ENCODE data around the gene FEM1A. TPM values are rescaled to one million over a fixed set of nuclear protein-coding genes. Genes with fewer than 3 reads are reported as not detected.

The FEM1A gene
- total RNA-seq, 1 experiment from 2014 or later = 13.4 TPM

DNA sequence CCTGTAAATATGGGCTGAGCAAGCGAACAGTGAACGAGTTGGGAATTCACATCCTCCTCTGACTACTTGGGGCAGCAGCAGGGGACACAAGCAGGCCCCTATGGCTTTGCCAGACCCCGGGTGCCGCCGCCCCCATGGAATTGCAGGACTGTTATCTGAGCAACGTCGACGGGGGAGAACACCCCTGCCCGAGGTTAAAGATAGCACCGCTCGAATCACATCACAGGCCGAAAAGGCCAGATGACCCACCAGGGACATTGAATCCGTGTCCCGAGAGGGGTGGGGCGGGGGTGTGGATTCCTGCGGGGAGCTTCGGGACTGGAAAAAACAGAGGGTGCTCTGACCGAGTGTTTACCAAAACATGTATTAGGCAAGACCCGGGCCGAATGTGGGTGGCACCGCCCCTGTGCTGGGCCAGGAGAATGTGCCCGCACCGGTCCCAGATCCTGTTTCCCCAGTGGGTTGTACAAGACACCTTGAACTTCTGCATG, 9.1 kb downstream of the FEM1A start:
- ChIA-PET POLR2A (no interaction called here), CTCF (interaction anchor here (1.5 to 2.2 kb wide), 2 partner anchors 9 kb away, joined by 5 to 12 read pairs; partner anchors contain the start of gene FEM1A)
- intact Hi-C loops (cut with micrococcal nuclease; ENCODE audit: unreplicated experiment) = loop anchor here (1.0 to 5.0 kb wide), 2 partner anchors 9 to 233 kb away; partner anchors contain the start of gene FEM1A
- no peaks in the 10 kb centered on the region; the same call in 1 of the 2 replicates for H3K36me3 ChIP-seq (ENCODE audit: control insufficient read depth, insufficient read depth, low read length)
- H3K9me3 Mint-ChIP-seq (ENCODE audit: unreplicated experiment) = no peaks in the 10 kb centered on the region
- H3K27me3 Mint-ChIP-seq (ENCODE audit: insufficient read depth, unreplicated experiment) = no peaks in the 10 kb centered on the region
- H3K4me3 ChIP-seq (ENCODE audit: low read depth, low read length) = no peak overlapping the region
- H3K4me1 ChIP-seq = peaks cover 6% of the 10 kb centered on the region; the same call in 1 of the 2 replicates
- H3K4me1 Mint-ChIP-seq (ENCODE audit: low read depth, unreplicated experiment) = no peaks in the 10 kb centered on the region
- H3K36me3 Mint-ChIP-seq (ENCODE audit: insufficient read depth, unreplicated experiment) = peaks cover 15% of the 10 kb centered on the region
- no peaks in the 10 kb centered on the region for H3K9me3 ChIP-seq
- TF ChIP-seq, protein P1, sequence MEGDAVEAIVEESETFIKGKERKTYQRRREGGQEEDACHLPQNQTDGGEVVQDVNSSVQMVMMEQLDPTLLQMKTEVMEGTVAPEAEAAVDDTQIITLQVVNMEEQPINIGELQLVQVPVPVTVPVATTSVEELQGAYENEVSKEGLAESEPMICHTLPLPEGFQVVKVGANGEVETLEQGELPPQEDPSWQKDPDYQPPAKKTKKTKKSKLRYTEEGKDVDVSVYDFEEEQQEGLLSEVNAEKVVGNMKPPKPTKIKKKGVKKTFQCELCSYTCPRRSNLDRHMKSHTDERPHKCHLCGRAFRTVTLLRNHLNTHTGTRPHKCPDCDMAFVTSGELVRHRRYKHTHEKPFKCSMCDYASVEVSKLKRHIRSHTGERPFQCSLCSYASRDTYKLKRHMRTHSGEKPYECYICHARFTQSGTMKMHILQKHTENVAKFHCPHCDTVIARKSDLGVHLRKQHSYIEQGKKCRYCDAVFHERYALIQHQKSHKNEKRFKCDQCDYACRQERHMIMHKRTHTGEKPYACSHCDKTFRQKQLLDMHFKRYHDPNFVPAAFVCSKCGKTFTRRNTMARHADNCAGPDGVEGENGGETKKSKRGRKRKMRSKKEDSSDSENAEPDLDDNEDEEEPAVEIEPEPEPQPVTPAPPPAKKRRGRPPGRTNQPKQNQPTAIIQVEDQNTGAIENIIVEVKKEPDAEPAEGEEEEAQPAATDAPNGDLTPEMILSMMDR (IDR thresholded peaks at IDR 0.05; ENCODE audit: insufficient read depth in 1 of 2, low read depth in 1 of 2, low read length in 1 of 2, severe bottlenecking in 1 of 2, unreplicated experiment in 1 of 2) = no peak
- DNase-seq = peak; percentile 74 to 80
- no peak overlapping the region for H3K27ac Mint-ChIP-seq (ENCODE audit: unreplicated experiment)
- no TSS peak for BruUV-seq (replicated peaks)
- H3K27me3 ChIP-seq (replicated peaks; ENCODE audit: control insufficient read depth, insufficient read depth, low read length) = no peaks in the 10 kb centered on the region
- peak overlapping the region; percentile 38 for H3K4me3 Mint-ChIP-seq (ENCODE audit: unreplicated experiment)

DNA sequence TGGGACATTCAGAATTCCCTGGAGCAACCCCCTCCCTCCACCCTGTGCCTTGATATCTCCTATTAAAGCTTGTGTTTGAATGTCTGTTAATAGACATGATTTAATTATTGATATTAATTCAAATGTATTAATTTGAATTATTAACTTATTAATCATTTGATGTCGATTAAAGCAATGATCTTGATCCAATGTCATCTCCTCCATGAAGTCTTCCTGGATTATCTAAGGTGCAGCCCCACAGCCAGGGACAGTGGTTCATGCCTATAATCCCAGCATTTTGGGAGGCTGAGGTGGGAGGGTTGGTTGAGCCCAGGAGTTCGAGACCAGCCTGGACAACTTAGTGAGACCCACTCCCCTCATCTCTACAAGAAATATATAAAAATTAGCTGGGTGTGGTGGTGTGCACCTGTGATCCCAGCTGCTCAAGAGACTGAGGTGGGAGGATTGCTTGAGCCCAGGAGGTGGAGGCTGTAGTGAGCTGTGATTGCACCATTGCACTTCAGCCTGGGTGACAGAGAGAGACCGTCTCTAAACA, 9.6 kb downstream of the FEM1A start:
- intact Hi-C loops (cut with micrococcal nuclease; ENCODE audit: unreplicated experiment) = loop anchor here (5.0 kb wide), 1 partner anchor 234 kb away; no protein-coding TSS in a partner anchor
- no peak overlapping the region for H3K4me3 ChIP-seq (ENCODE audit: low read depth, low read length)
- H3K4me3 Mint-ChIP-seq (ENCODE audit: unreplicated experiment) = peak overlapping the region; percentile 38
- no peaks in the 10 kb centered on the region for H3K4me1 Mint-ChIP-seq (ENCODE audit: low read depth, unreplicated experiment)
- TF ChIP-seq, protein P1 (IDR thresholded peaks at IDR 0.05; ENCODE audit: insufficient read depth in 1 of 2, low read depth in 1 of 2, low read length in 1 of 2, severe bottlenecking in 1 of 2, unreplicated experiment in 1 of 2) = no peak
- no TSS peak for BruUV-seq (replicated peaks)
- H3K9me3 Mint-ChIP-seq (ENCODE audit: unreplicated experiment) = no peaks in the 10 kb centered on the region
- ChIA-PET CTCF (interaction anchor here (0.6 to 2.2 kb wide), 3 partner anchors 9 to 74 kb away, joined by 5 to 12 read pairs (median 5); partner anchors contain the start of gene FEM1A), POLR2A (no interaction called here)
- no peak overlapping the region for H3K27ac Mint-ChIP-seq (ENCODE audit: unreplicated experiment)
- H3K9me3 ChIP-seq = no peaks in the 10 kb centered on the region
- H3K36me3 ChIP-seq (ENCODE audit: control insufficient read depth, insufficient read depth, low read length) = no peaks in the 10 kb centered on the region; the same call in 1 of the 2 replicates
- H3K36me3 Mint-ChIP-seq (ENCODE audit: insufficient read depth, unreplicated experiment) = peaks cover 14% of the 10 kb centered on the region
- no peak for DNase-seq
- H3K4me1 ChIP-seq = peaks cover 6% of the 10 kb centered on the region; the same call in 1 of the 2 replicates
- no peaks in the 10 kb centered on the region for H3K27me3 ChIP-seq (replicated peaks; ENCODE audit: control insufficient read depth, insufficient read depth, low read length)
- no peaks in the 10 kb centered on the region for H3K27me3 Mint-ChIP-seq (ENCODE audit: insufficient read depth, unreplicated experiment)

DNA sequence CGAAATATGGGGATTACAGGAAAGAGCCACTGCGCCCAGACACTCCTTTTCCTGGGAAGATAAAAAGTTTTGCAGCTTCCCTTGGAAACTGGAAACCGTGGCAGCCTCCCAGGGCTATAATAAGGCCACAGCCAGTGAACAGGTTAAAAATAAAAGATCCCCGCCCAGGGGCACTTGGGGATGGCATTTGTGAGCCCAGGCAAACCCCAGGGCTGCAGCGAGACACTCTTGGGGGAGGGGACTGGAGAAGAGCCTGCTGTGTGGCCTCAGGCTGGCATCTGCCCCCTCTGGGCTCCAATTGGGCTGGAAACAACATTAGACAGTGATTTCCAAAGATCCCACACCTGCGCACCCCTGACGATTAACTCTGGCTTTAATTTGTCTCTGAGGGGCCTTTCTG, 11.2 kb downstream of the FEM1A start:
- DNase-seq = no peak
- no peaks in the 10 kb centered on the region for H3K4me1 Mint-ChIP-seq (ENCODE audit: low read depth, unreplicated experiment)
- H3K36me3 Mint-ChIP-seq (ENCODE audit: insufficient read depth, unreplicated experiment) = peaks cover 6% of the 10 kb centered on the region
- CTCF ChIA-PET = no interaction called here
- H3K27ac Mint-ChIP-seq (ENCODE audit: unreplicated experiment) = no peak overlapping the region
- no TSS peak for BruUV-seq (replicated peaks)
- no peaks in the 10 kb centered on the region for H3K9me3 Mint-ChIP-seq (ENCODE audit: unreplicated experiment)
- H3K4me3 ChIP-seq (ENCODE audit: low read depth, low read length) = no peak overlapping the region
- no peaks in the 10 kb centered on the region for H3K27me3 ChIP-seq (replicated peaks; ENCODE audit: control insufficient read depth, insufficient read depth, low read length)
- intact Hi-C loops (cut with micrococcal nuclease; ENCODE audit: unreplicated experiment) = loop anchor here (5.0 kb wide), 1 partner anchor 235 kb away; no protein-coding TSS in a partner anchor
- no peak overlapping the region for H3K4me3 Mint-ChIP-seq (ENCODE audit: unreplicated experiment)
- POLR2A ChIA-PET = no interaction called here
- no peaks in the 10 kb centered on the region for H3K27me3 Mint-ChIP-seq (ENCODE audit: insufficient read depth, unreplicated experiment)
- H3K4me1 ChIP-seq = peaks cover 6% of the 10 kb centered on the region; the same call in 1 of the 2 replicates
- H3K9me3 ChIP-seq = no peaks in the 10 kb centered on the region
- TF ChIP-seq, protein P1 (IDR thresholded peaks at IDR 0.05; ENCODE audit: insufficient read depth in 1 of 2, low read depth in 1 of 2, low read length in 1 of 2, severe bottlenecking in 1 of 2, unreplicated experiment in 1 of 2) = no peak
- H3K36me3 ChIP-seq (ENCODE audit: control insufficient read depth, insufficient read depth, low read length) = no peaks in the 10 kb centered on the region
